ENCODE measurements around the gene ZNF423. TPM values are rescaled to one million over a fixed set of nuclear protein-coding genes. Genes with fewer than 3 reads are reported as not detected.

Gene ZNF423
- total RNA-seq, 1 donor: 11.6 TPM

DNA sequence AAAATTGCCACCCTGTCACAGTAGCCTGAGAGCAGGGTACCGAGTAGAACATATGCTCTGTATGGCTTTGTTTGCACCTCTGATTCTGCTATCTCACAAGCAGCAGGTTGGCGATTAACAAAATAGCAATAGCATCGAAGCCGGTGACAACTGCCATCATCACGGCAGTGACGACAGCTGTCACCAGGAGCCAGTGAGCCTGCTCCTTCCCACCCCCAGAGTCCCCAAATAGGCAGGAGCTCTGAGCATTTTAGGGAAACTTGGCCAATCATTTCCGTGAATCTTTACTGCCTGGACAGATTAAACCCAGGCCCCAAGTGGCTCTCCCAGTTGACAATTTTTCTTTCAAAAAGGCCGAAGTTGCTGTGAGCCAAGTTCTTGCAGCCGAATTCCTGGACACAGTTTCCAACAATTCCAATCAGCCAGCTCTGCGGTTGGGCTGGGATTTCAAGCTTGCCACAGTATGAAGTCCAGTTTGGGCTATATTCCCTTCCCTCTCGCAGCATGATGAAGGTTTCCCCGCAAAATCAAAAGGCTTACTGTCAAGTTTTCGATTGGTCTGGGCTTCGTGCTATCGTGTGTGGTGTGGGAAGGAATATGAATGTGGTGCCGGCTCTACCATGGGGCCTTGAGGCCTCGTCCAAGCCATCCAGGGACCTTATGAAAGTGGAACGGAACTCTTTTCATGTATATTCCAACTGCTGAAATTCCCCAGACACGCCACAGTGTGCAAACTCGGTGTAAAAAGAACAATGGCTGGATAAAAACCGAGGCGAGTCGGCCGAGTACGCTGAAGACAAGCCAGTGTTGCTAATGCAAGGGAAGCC, 295.7 kb downstream of the ZNF423 start:
- Histone ChIP-seq H3K4me3 (ENCODE audit: insufficient read depth, low read length) (peak overlapping the region; percentile 31), H2AFZ (ENCODE audit: low read length) (peak overlapping the region; percentile 58)

DNA sequence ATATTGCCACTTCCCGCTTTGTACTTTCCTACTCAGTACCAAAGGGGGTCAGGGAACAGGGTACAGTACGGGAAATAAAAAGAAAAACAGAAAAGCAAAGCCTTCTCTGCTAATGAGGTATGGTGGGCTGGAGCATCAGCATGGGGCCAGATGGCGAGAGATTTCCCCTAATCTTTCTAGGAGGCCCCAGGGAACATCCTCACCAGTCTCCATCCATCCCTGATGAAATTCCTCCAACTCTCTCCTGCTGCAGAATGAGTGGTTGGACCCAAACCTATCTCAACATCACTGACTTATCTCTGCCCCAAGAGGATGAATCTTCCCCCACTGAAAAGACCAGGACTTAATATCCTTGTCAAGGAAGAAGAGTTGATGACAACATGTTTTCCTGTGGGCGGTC, 296.7 kb downstream of the ZNF423 start:
- no peak for DNase-seq (ENCODE audit: insufficient read length, low spot score, missing footprints)
- H3K4me2 ChIP-seq (ENCODE audit: insufficient read depth, low read length): no peak overlapping the region
- TF ChIP-seq, protein P1, sequence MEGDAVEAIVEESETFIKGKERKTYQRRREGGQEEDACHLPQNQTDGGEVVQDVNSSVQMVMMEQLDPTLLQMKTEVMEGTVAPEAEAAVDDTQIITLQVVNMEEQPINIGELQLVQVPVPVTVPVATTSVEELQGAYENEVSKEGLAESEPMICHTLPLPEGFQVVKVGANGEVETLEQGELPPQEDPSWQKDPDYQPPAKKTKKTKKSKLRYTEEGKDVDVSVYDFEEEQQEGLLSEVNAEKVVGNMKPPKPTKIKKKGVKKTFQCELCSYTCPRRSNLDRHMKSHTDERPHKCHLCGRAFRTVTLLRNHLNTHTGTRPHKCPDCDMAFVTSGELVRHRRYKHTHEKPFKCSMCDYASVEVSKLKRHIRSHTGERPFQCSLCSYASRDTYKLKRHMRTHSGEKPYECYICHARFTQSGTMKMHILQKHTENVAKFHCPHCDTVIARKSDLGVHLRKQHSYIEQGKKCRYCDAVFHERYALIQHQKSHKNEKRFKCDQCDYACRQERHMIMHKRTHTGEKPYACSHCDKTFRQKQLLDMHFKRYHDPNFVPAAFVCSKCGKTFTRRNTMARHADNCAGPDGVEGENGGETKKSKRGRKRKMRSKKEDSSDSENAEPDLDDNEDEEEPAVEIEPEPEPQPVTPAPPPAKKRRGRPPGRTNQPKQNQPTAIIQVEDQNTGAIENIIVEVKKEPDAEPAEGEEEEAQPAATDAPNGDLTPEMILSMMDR (IDR thresholded peaks at IDR 0.05; ENCODE audit: extremely low read depth, low read depth, low read length): no peak
- no peak overlapping the region for H3K27ac ChIP-seq (ENCODE audit: low read depth, low read length)
- no peaks in the 10 kb centered on the region for H3K36me3 ChIP-seq (ENCODE audit: insufficient read depth, low read length)
- peaks cover 8% of the 10 kb centered on the region for H3K4me1 ChIP-seq (ENCODE audit: insufficient read depth, low read length)
- no peaks in the 10 kb centered on the region for H3K79me2 ChIP-seq (ENCODE audit: insufficient read depth, low read length)
- H2AFZ ChIP-seq (ENCODE audit: low read length): no peak overlapping the region
- no peaks in the 10 kb centered on the region for H3K27me3 ChIP-seq (ENCODE audit: insufficient read depth, low read length)
- no peak overlapping the region for H3K4me3 ChIP-seq (ENCODE audit: insufficient read depth, low read length)
- H3K9me3 ChIP-seq (ENCODE audit: low read depth, low read length): no peaks in the 10 kb centered on the region
- H4K20me1 ChIP-seq (ENCODE audit: insufficient read depth, low read length): peaks cover 9% of the 10 kb centered on the region

More for the DNA sequence above, 295.7 kb downstream of the ZNF423 start:
- Histone ChIP-seq H4K20me1 (ENCODE audit: insufficient read depth, low read length) (peaks cover 9% of the 10 kb centered on the region), H3K36me3 (ENCODE audit: insufficient read depth, low read length) (no peaks in the 10 kb centered on the region), H3K4me1 (ENCODE audit: insufficient read depth, low read length) (peaks cover 8% of the 10 kb centered on the region), H3K9me3 (ENCODE audit: low read depth, low read length) (no peaks in the 10 kb centered on the region), H3K27ac (ENCODE audit: low read depth, low read length) (no peak overlapping the region), H3K4me2 (ENCODE audit: insufficient read depth, low read length) (peak overlapping the region; percentile 56), H3K27me3 (ENCODE audit: insufficient read depth, low read length) (peaks cover 1% of the 10 kb centered on the region), H3K79me2 (ENCODE audit: insufficient read depth, low read length) (no peaks in the 10 kb centered on the region)
- TF ChIP-seq, protein P1 (IDR thresholded peaks at IDR 0.05; ENCODE audit: extremely low read depth, low read depth, low read length): no peak
- DNase-seq (ENCODE audit: insufficient read length, low spot score, missing footprints): peak; percentile 86

GRCh38 chr16:49558451-49558850, 297.5 kb downstream of the ZNF423 start:
- Histone ChIP-seq H3K4me2 (ENCODE audit: insufficient read depth, low read length) (no peak overlapping the region), H3K27ac (ENCODE audit: low read depth, low read length) (no peak overlapping the region), H3K36me3 (ENCODE audit: insufficient read depth, low read length) (no peaks in the 10 kb centered on the region), H4K20me1 (ENCODE audit: insufficient read depth, low read length) (peaks cover 7% of the 10 kb centered on the region), H3K9me3 (ENCODE audit: low read depth, low read length) (no peaks in the 10 kb centered on the region), H3K4me1 (ENCODE audit: insufficient read depth, low read length) (peaks cover 8% of the 10 kb centered on the region), H3K79me2 (ENCODE audit: insufficient read depth, low read length) (no peaks in the 10 kb centered on the region), H3K4me3 (ENCODE audit: insufficient read depth, low read length) (no peak overlapping the region), H3K27me3 (ENCODE audit: insufficient read depth, low read length) (no peaks in the 10 kb centered on the region), H2AFZ (ENCODE audit: low read length) (no peak overlapping the region)
- DNase-seq (ENCODE audit: insufficient read length, low spot score, missing footprints): no peak
- TF ChIP-seq, protein P1 (IDR thresholded peaks at IDR 0.05; ENCODE audit: extremely low read depth, low read depth, low read length): no peak

DNA sequence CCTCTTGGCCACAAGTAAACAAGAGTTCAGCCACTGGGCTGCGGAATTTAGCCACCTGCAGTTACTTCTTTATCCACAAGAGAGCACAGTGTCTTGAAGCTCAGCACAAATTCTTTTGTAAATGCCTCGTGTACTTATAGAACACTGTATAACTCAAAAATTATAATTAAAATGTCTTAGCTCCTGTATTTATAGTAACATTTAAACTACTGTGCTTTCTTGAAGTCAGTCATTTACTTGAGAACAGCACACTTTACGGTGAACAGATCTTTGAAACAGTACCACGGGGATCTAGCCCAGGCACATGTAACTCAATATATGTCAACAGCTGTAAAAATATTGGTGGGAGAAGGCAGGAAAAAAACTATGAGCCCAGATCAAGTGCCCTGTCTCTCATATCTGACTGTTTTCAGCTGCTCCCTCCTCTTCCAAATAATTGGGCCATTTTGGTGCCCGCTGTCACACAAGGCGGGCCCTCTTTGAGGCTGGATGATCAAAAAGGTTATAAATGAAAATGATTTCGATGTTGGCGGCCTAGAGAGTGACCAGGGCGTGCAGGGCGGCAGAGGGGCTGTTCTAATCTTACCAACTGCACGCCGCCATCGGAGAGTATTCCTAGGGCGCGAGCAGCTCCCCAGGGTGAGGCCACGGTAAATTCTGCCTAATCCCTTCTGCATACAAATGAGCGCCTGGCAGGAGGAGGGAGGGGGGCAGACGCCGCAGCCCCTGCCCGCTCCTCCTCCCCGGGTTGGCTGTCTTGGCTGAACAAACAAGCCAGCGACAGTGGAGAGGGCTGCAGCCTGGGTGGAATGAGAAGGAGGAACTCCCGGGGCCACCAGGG, 299.1 kb downstream of the ZNF423 start:
- Histone ChIP-seq H3K79me2 (ENCODE audit: insufficient read depth, low read length) (no peaks in the 10 kb centered on the region), H3K4me3 (ENCODE audit: insufficient read depth, low read length) (no peak overlapping the region), H3K4me1 (ENCODE audit: insufficient read depth, low read length) (peaks cover 8% of the 10 kb centered on the region), H4K20me1 (ENCODE audit: insufficient read depth, low read length) (peaks cover 7% of the 10 kb centered on the region), H3K36me3 (ENCODE audit: insufficient read depth, low read length) (no peaks in the 10 kb centered on the region), H3K9me3 (ENCODE audit: low read depth, low read length) (no peaks in the 10 kb centered on the region), H3K4me2 (ENCODE audit: insufficient read depth, low read length) (no peak overlapping the region), H2AFZ (ENCODE audit: low read length) (no peak overlapping the region), H3K27ac (ENCODE audit: low read depth, low read length) (no peak overlapping the region), H3K27me3 (ENCODE audit: insufficient read depth, low read length) (no peaks in the 10 kb centered on the region)
- DNase-seq (ENCODE audit: insufficient read length, low spot score, missing footprints): peak; percentile 87
- TF ChIP-seq, protein P1 (IDR thresholded peaks at IDR 0.05; ENCODE audit: extremely low read depth, low read depth, low read length): peak; percentile 59
